Measurements from ENCODE around the gene SYNE1. TPM values are rescaled to one million over a fixed set of nuclear protein-coding genes. Genes with fewer than 3 reads are reported as not detected.

Gene SYNE1
- total and polyA plus RNA-seq, 2 of the 8 experiments (the other 6 are each of a cell fraction or from before 2014, with no cell fraction given), result 2.8 to 5.5 TPM

DNA sequence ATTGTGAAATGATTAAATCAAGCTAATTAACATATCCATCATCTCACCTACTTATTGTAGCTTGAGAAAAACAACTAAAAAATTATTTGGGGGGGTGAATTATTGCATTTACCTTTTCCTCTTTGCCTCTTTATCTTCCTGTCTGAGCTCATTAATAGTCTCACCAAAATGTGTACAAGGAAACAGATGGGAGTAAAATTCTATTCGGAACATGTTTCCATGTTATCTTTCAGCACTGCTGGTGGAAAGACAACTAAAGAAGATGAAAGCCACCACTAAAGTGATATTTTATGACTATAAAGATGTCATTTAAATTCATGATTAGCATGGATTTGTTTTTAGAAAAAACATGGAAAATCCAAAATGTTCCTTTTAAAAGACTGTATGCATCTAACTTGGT, 102.6 kb downstream of the SYNE1 start (continued):
- TF ChIP-seq, protein P1, sequence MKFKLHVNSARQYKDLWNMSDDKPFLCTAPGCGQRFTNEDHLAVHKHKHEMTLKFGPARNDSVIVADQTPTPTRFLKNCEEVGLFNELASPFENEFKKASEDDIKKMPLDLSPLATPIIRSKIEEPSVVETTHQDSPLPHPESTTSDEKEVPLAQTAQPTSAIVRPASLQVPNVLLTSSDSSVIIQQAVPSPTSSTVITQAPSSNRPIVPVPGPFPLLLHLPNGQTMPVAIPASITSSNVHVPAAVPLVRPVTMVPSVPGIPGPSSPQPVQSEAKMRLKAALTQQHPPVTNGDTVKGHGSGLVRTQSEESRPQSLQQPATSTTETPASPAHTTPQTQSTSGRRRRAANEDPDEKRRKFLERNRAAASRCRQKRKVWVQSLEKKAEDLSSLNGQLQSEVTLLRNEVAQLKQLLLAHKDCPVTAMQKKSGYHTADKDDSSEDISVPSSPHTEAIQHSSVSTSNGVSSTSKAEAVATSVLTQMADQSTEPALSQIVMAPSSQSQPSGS (IDR thresholded peaks at IDR 0.05; ENCODE audit: low read length), result no peak
- TF ChIP-seq ATF3 (IDR thresholded peaks at IDR 0.05; ENCODE audit: insufficient read depth, low read depth, low read length), result no peak

Measured in H1 (cell line).